Measurements from ENCODE around the gene CACNA1S. TPM values are rescaled to one million over a fixed set of nuclear protein-coding genes. Genes with fewer than 3 reads are reported as not detected.
A peak's percentile ranks its signal among the peaks of the same experiment; 100 is the strongest.

The CACNA1S gene
- total RNA-seq, 1 donor from 2014 or later = not detected

DNA sequence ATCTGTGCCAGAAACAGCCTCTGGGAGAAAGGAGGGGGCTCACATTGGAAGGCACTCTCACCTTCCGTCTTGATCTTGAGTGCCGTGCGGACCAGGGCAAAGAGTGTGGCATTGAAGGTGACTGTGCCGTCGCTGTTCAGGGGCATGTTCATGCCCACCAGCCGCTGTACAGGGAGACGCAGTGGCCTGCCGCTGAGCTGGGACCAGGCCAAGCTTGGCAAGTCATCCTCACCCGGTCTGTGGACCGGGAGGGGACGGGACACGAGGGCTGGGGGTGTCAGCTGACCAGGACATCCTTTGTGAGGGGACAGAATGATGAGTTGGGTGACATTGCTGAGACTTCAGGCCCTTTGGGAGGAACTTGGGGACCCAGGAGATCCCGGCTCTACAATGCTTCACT, 63.7 kb downstream of the CACNA1S start:
- peaks cover 4% of the 10 kb centered on the region for H3K9me3 Mint-ChIP-seq (ENCODE audit: unreplicated experiment)
- TF ChIP-seq EZH2 (IDR thresholded peaks at IDR 0.05; ENCODE audit: insufficient read depth, low read length) = no peak
- TF ChIP-seq, protein P1, sequence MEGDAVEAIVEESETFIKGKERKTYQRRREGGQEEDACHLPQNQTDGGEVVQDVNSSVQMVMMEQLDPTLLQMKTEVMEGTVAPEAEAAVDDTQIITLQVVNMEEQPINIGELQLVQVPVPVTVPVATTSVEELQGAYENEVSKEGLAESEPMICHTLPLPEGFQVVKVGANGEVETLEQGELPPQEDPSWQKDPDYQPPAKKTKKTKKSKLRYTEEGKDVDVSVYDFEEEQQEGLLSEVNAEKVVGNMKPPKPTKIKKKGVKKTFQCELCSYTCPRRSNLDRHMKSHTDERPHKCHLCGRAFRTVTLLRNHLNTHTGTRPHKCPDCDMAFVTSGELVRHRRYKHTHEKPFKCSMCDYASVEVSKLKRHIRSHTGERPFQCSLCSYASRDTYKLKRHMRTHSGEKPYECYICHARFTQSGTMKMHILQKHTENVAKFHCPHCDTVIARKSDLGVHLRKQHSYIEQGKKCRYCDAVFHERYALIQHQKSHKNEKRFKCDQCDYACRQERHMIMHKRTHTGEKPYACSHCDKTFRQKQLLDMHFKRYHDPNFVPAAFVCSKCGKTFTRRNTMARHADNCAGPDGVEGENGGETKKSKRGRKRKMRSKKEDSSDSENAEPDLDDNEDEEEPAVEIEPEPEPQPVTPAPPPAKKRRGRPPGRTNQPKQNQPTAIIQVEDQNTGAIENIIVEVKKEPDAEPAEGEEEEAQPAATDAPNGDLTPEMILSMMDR (IDR thresholded peaks at IDR 0.05; ENCODE audit: insufficient read depth, low read depth, low read length) = no peak

GRCh38 chr1:201044119-201044518, 68.1 kb downstream of the CACNA1S start:
- Histone ChIP-seq H3K27me3 (ENCODE audit: insufficient read depth, low read length) (peaks cover 7% of the 10 kb centered on the region), H3K9me3 (ENCODE audit: insufficient read depth, low read depth, low read length) (no peaks in the 10 kb centered on the region), H3K4me1 (ENCODE audit: insufficient read depth, low read length) (no peaks in the 10 kb centered on the region), H3K79me2 (ENCODE audit: insufficient read depth, low read length) (no peaks in the 10 kb centered on the region), H3K4me3 (ENCODE audit: insufficient read depth, low read depth, low read length) (no peak overlapping the region), H3K4me2 (ENCODE audit: low read length) (no peak overlapping the region), H4K20me1 (ENCODE audit: insufficient read depth, low read length) (no peaks in the 10 kb centered on the region), H3K36me3 (ENCODE audit: insufficient read depth, low read length) (no peaks in the 10 kb centered on the region), H3K27ac (ENCODE audit: low read depth, low read length) (no peak overlapping the region), H3K9ac (ENCODE audit: low read length) (no peak overlapping the region), H2AFZ (ENCODE audit: low read depth, low read length) (no peak overlapping the region)
- no peak for FAIRE-seq
- Mint-ChIP-seq H3K36me3 (ENCODE audit: low read depth, unreplicated experiment) (no peaks in the 10 kb centered on the region), H3K27ac (ENCODE audit: unreplicated experiment) (no peak overlapping the region), H3K27me3 (ENCODE audit: low read depth, unreplicated experiment) (peaks cover 41% of the 10 kb centered on the region), H3K4me1 (ENCODE audit: low read depth, unreplicated experiment) (no peaks in the 10 kb centered on the region), H3K9me3 (ENCODE audit: unreplicated experiment) (peaks cover 4% of the 10 kb centered on the region), H3K4me3 (ENCODE audit: unreplicated experiment) (no peak overlapping the region)
- TF ChIP-seq, protein P1 (IDR thresholded peaks at IDR 0.05; ENCODE audit: insufficient read depth, low read depth, low read length) = no peak
- TF ChIP-seq EZH2 (IDR thresholded peaks at IDR 0.05; ENCODE audit: insufficient read depth, low read length) = no peak
- no peak for DNase-seq (ENCODE audit: low read depth)

More for the DNA sequence above, 63.7 kb downstream of the CACNA1S start:
- H3K4me3 ChIP-seq (ENCODE audit: insufficient read depth, low read depth, low read length) = no peak overlapping the region
- H3K79me2 ChIP-seq (ENCODE audit: insufficient read depth, low read length) = no peaks in the 10 kb centered on the region
- H3K27ac Mint-ChIP-seq (ENCODE audit: unreplicated experiment) = no peak overlapping the region
- peaks cover 60% of the 10 kb centered on the region for H3K27me3 Mint-ChIP-seq (ENCODE audit: low read depth, unreplicated experiment)
- no peaks in the 10 kb centered on the region for H4K20me1 ChIP-seq (ENCODE audit: insufficient read depth, low read length)
- no peaks in the 10 kb centered on the region for H3K36me3 Mint-ChIP-seq (ENCODE audit: low read depth, unreplicated experiment)
- H3K4me2 ChIP-seq (ENCODE audit: low read length) = no peak overlapping the region
- H3K27ac ChIP-seq (ENCODE audit: low read depth, low read length) = no peak overlapping the region
- no peaks in the 10 kb centered on the region for H3K9me3 ChIP-seq (ENCODE audit: insufficient read depth, low read depth, low read length)
- no peak overlapping the region for H3K4me3 Mint-ChIP-seq (ENCODE audit: unreplicated experiment)
- H3K4me1 ChIP-seq (ENCODE audit: insufficient read depth, low read length) = peaks cover 12% of the 10 kb centered on the region
- peaks cover 11% of the 10 kb centered on the region for H3K4me1 Mint-ChIP-seq (ENCODE audit: low read depth, unreplicated experiment)
- no peaks in the 10 kb centered on the region for H3K36me3 ChIP-seq (ENCODE audit: insufficient read depth, low read length)
- H3K27me3 ChIP-seq (ENCODE audit: insufficient read depth, low read length) = peaks cover 17% of the 10 kb centered on the region
- no peak overlapping the region for H2AFZ ChIP-seq (ENCODE audit: low read depth, low read length)
- FAIRE-seq (no peak), DNase-seq (ENCODE audit: low read depth) (no peak)
- H3K9ac ChIP-seq (ENCODE audit: low read length) = no peak overlapping the region

DNA sequence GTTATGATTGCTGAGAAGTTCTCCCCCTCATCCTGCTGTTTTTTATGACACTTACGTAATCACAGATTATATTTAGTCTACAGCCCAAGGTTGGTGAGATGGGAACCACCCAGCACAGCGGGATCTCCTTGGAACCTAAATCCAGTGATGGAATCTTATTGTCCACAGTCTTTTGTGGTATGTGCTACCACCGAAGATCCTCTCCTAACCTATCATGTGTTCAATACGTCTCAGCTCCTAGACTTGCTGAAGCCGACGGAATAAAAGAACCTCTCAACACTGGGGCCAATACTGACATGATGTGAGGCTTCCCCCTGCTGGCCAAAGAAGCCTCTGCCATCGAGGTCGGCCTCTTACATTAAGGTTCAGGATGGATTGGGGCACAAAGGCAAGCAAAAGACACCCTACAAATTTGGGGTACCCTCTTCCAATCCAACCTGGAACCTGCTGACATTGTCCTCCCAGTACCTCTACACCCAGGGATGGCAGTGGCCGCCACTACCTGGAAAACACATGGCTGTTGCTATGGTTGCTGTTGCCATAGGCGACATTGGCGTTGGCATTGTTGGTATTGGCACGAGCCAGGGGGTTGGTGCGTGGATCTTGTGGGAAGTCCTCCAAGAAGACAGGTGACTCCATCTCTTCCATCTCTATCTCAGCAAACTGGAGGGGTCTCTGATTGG, 69.3 kb downstream of the CACNA1S start:
- Mint-ChIP-seq H3K4me1 (ENCODE audit: low read depth, unreplicated experiment) (no peaks in the 10 kb centered on the region), H3K4me3 (ENCODE audit: unreplicated experiment) (no peak overlapping the region), H3K9me3 (ENCODE audit: unreplicated experiment) (no peaks in the 10 kb centered on the region), H3K27me3 (ENCODE audit: low read depth, unreplicated experiment) (peaks cover 33% of the 10 kb centered on the region), H3K36me3 (ENCODE audit: low read depth, unreplicated experiment) (no peaks in the 10 kb centered on the region), H3K27ac (ENCODE audit: unreplicated experiment) (no peak overlapping the region)
- FAIRE-seq (no peak), DNase-seq (ENCODE audit: low read depth) (peak; percentile 41)
- TF ChIP-seq EZH2 (IDR thresholded peaks at IDR 0.05; ENCODE audit: insufficient read depth, low read length) = no peak
- TF ChIP-seq, protein P1 (IDR thresholded peaks at IDR 0.05; ENCODE audit: insufficient read depth, low read depth, low read length) = peak; percentile 81
- H4K20me1 ChIP-seq (ENCODE audit: insufficient read depth, low read length) = no peaks in the 10 kb centered on the region
- no peaks in the 10 kb centered on the region for H3K9me3 ChIP-seq (ENCODE audit: insufficient read depth, low read depth, low read length)
- H3K27me3 ChIP-seq (ENCODE audit: insufficient read depth, low read length) = peaks cover 5% of the 10 kb centered on the region
- H3K4me1 ChIP-seq (ENCODE audit: insufficient read depth, low read length) = no peaks in the 10 kb centered on the region
- no peaks in the 10 kb centered on the region for H3K36me3 ChIP-seq (ENCODE audit: insufficient read depth, low read length)
- H3K4me2 ChIP-seq (ENCODE audit: low read length) = no peak overlapping the region
- H3K9ac ChIP-seq (ENCODE audit: low read length) = no peak overlapping the region
- no peak overlapping the region for H3K27ac ChIP-seq (ENCODE audit: low read depth, low read length)
- H3K79me2 ChIP-seq (ENCODE audit: insufficient read depth, low read length) = no peaks in the 10 kb centered on the region
- H3K4me3 ChIP-seq (ENCODE audit: insufficient read depth, low read depth, low read length) = no peak overlapping the region
- peak overlapping the region; percentile 48 for H2AFZ ChIP-seq (ENCODE audit: low read depth, low read length)

All from astrocyte (in vitro differentiated cells and primary cell).